DMS 273 treated with DMSO at 0.1 percent for 48 hours (cell line): Measurements from ENCODE around the gene SRPX.

Experiments
- DNase-seq: peaks from one replicate; lab custom pipeline; 2025; lab: John Stamatoyannopoulos, UW

SRPX gene

GRCh38 chrX:38220415-38221390, at the start of gene SRPX:
TSS of gene SRPX (minus strand) at chrX:38220871. CDS start at chrX:38220792, 79 bp downstream.
- no peak for DNase-seq

DNA sequence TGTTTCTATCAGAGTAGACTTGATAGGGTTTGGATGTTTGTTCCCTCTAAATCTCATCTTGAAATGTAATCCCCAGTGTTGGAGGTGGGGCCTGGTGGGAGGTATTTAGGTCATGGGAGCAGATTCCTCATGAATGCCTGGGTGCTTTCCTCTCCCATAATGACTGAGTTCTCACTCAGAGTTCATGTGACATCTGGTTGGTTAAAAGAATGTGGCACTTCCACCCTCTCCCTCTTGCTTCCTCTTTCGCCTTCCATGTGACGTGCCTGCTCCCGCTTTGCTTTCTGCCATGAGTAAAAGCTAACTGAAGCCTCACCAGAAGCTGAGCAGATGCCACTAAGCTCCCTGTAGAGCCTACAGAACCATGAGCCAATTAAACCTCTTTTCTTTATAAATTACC, 47.3 kb upstream of the SRPX start:
- no peak for DNase-seq

- no peak for DNase-seq
Observed at GRCh38 chrX:38262715-38263620, 42.3 kb upstream of the SRPX start.

DNA sequence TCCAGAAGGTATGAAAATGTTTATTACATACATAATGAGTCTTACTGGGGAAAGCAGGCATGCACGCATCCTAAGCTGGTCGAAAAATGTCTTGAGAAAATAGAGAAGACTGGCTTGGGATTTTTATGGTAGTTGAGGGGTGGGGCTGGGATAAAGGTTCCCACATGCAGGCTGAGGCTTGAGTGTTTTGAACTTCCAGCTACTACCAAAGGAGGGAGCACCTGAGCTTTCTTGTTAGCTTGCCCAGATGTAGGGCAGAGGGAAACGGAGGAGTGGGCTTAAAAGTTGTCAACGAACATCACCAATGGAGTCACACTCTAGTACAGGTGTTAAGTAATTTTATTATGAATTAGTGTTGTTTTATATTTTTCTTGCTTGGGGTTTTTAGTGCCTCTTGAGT, 39.6 kb upstream of the SRPX start:
- no peak for DNase-seq

- no peak for DNase-seq
Observed at GRCh38 chrX:38256019-38256418, 35.3 kb upstream of the SRPX start.

DNA sequence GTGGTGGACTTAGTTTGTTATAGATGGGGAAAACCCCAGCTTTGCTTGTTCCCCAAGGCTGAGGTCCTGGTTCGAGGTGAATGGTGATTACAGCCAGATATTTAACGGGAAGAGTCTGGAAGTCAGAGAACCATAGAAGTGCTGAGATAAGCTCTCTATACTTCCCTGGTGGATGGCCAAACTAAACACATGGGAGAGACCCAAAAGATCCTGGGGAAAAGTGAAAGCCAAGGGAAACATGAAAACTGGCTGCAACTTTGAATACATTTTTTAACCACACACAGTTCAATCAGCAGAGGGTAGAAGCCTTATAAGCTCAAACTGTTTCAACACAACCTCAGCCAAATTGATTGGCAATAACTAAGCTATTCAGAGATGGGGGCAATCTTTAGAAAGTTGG, 29.3 kb upstream of the SRPX start:
- no peak for DNase-seq

GRCh38 chrX:38247051-38247450, 26.4 kb upstream of the SRPX start:
- DNase-seq, result no peak

DNA sequence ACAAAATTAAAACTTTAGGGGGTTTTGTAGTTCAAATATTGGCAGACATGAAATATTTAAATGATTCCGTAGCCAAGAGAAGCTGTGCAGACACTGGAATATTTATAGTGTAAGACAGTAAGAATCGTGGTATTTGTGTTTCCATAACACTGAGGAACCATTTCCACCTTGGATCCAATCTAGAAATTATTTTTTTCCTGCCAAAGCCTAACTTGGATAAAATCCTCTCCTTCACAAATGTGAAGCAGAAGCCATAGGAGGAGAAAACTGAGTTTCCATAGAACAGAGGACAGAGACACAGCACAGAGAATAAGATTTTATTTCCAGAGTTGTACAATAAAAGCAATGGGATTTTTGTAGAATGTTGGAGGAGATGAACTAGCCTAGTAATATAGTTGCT, 19.9 kb upstream of the SRPX start:
- no peak for DNase-seq

GRCh38 chrX:38236901-38237615, 16.4 kb upstream of the SRPX start:
- no peak for DNase-seq

- no peak for DNase-seq
Observed at GRCh38 chrX:38233891-38234667, 13.4 kb upstream of the SRPX start.

DNA sequence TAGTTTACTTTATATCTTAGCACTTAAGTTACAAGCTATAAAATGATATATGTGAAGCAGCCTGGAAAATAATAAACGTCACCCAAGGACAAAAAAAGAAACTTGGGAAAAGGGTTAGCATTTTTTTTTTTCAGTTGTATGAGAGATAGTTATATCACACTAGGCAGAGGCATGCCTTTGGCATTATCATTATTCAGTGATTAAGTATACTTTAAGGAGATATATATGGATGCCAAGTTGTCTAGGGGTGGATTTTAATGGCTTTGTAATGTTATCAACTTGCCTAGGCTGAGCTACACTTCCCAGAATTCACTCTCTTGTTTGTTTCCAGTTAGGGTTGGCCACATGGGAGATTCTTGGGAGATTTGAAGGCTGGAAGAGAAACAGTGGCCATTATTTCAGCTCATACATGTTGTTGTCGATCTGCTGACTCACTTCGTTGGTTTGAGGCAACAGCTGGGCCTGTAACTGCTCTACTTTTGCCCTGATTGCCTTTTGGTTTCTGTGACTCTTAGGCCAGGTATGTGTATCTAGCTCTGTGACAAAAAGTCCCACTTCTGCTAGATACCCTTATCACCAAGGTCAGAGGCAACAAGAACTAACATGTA, 11.5 kb upstream of the SRPX start:
- DNase-seq, result no peak

GRCh38 chrX:38225093-38225492, 4.4 kb upstream of the SRPX start:
- no peak for DNase-seq

DNA sequence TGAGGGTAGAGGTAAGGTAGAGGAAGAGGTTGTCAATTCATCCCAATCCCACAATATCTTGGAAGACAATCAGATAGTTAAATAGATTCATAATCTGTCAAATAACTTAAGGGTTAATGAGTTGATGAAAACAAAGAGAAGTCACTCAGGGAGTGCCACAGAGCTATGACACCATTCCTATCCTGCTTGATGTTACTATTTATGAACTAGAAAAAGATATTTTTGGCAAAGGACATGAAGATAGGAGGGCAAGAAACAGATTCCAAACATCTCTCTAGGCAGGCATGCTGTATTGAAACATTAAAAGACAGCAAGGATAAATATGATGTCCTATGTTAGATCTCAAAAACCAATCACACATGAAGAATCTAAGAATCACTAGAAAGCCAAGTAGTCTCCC, 3.5 kb upstream of the SRPX start:
- no peak for DNase-seq

DNA sequence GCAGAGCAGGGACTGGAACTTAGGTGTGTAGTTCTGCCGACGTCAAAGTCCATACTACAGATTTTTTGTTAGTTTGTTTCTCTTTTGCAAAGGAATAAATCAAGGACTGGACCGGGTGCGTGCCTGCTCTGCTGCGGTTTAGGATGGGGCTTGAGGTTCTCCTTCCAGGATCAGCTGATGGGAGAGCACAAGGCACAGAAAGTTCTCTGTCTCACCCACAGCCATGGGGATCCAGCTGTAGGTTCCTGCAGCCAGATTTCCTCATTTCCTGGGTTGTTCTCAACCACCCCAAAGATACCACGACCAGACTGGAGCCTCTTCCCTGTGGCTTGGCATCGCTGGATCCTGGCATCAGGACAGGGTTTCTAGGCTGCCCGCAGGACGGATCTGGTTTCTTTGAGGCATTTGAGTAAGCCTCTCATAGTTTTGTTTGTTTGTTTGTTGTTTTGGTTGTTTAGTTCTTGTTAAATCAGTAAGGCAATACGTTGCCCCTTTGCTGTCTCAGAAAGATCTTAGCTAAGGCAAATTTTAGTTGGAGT, 789 bp upstream of the SRPX start:
- DNase-seq, result no peak

GRCh38 chrX:38220024-38220414, 652 bp downstream of the SRPX start:
- peak; percentile 52 for DNase-seq

GRCh38 chrX:38216642-38217041, 4.0 kb downstream of the SRPX start:
- DNase-seq, result no peak

DNA sequence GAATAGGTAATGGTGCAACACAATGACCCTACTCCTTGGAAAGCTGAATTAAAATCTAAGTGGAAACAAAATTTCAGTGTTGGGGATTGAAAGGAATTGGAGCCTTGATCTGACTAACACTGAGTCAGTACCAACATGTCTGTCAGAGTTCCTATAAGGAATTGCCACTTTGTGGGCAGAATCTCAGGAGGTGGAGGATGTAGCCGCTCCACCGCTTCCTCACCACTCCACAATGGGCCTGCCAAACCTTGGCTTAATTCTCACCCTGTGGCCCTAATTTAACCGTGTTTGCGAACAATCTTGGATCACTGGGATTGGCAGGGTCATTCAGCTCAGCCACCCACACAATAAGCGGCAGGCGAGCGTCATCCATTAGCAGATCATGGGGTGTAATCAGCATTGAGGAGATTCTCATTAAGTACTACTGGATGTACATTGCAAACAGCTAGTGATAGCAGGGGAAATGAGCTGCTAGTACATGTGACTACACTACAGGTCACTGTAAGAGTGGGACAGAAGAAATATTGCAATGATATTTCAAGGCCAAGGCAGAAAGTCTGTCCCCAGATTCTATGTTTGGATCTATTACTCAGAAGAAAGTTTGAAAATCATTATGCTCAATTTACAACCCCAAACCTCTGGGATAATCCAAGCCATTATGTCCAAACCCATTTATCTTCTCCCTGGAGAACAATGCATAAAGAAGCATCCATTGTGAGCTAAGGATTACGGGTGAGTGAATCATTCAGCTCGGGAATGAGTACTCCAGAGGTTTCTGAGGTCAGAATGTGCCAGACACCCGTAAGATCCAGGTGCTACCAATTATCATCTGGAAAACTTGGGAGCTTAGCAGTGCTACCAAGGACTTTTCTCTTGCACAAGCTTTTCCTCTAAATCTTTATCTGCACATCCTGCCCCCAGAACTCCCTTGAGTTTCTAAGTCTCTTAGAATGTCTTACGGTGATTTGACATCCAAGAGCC, 5.8 kb downstream of the SRPX start:
- no peak for DNase-seq

- no peak for DNase-seq
Observed at GRCh38 chrX:38214044-38214443, 6.6 kb downstream of the SRPX start.

DNA sequence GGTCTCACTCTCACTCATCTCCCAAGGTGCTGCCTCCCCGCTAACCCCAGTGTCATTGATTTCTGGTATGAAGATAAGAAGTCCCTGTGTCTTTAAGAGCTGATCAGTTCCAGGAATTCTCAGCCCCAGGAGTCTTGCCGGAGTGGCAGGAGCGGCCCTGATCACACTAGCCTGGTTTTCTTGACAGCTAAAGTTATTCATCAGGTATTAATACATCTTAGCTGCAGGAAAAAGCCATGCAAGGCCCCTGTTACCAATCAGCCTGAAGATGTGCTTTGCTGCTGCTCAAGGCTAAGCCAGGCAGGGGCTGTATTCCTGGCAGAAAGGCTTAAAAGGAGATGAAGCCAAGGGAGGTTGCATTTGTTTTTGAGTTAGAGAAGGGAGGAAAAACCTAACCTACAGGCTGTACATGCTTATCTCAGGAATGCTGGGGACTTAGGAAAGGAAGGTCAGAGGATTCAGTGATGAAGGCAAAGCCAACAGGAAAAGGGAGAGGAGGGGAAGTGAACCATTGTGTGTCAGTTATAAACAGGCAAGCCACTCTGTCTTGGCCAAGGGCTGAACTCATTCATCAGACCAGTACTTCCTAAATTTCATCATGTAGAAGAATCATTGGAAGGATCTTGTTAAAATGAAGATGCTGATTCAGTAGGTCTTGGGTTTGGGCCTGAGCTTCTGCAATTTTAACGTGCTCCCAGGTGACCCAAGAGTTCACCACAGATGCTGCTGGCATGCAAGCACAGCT, 8.6 kb downstream of the SRPX start:
- DNase-seq, result no peak
